KMS-11 (cell line): ENCODE results near the gene SCFD2.
"Not testable (repeated sequence)": the region's sequence is repeated elsewhere in the genome, so short reads cannot be mapped to it uniquely, and the experiment has no call there.

Experiments
- H2AFZ ChIP-seq: fragments of 200-600 bp; sonication (generic); 2 replicates; pipeline ENCODE4 v1.6.1; 2016; ENCODE audit warnings: antibody characterized with exemption, mixed run types, low read depth
- H3K27ac ChIP-seq: fragments of 200-600 bp; sonication (generic); 2 replicates; pipeline ENCODE4 v1.6.1; 2016; ENCODE audit warnings: mild to moderate bottlenecking, mixed run types
- H3K27me3 ChIP-seq: fragments of 200-600 bp; sonication (generic); 2 replicates; pipeline ENCODE4 v1.6.1; 2017; ENCODE audit warnings: mild to moderate bottlenecking, low read depth, mixed run types, moderate library complexity; ENCODE audit not compliant: insufficient read depth
- H3K36me3 ChIP-seq: fragments of 200-600 bp; sonication (generic); 2 replicates; pipeline ENCODE4 v1.6.1; 2017; ENCODE audit warnings: mild to moderate bottlenecking, mixed run types; ENCODE audit not compliant: insufficient read depth
- H3K4me1 ChIP-seq: fragments of 200-600 bp; sonication (generic); 2 replicates; pipeline ENCODE4 v1.6.1; 2016; ENCODE audit warnings: mild to moderate bottlenecking, low read depth, mixed run types; ENCODE audit not compliant: poor library complexity, severe bottlenecking
- H3K4me2 ChIP-seq: fragments of 200-600 bp; sonication (generic); 2 replicates; pipeline ENCODE4 v1.7.0; 2016; ENCODE audit warnings: mild to moderate bottlenecking, mixed run types
- H3K4me3 ChIP-seq: fragments of 200-600 bp; sonication (generic); IDR thresholded peaks from 2 replicates; pipeline ENCODE4 v1.6.1; 2017; ENCODE audit warnings: low read depth, low read length, mixed read lengths; ENCODE audit not compliant: insufficient read depth
- H3K79me2 ChIP-seq: fragments of 200-600 bp; sonication (generic); 2 replicates; pipeline ENCODE4 v1.6.1; 2016; ENCODE audit warnings: low read depth, mixed run types; ENCODE audit not compliant: insufficient read depth
- H3K9ac ChIP-seq: fragments of 200-600 bp; sonication (generic); 2 replicates; pipeline ENCODE4 v1.6.1; 2016; ENCODE audit warnings: mild to moderate bottlenecking, mixed run types
- H4K20me1 ChIP-seq: fragments of 200-600 bp; sonication (generic); 2 replicates; pipeline ENCODE4 v1.6.1; 2016; ENCODE audit warnings: mild to moderate bottlenecking, mixed run types; ENCODE audit not compliant: insufficient read depth
- TF ChIP-seq, protein P1 (sequence below): fragments of 200-600 bp; sonication (generic); conservative IDR thresholded peaks from 2 replicates; pipeline ENCODE4 v1.6.1; 2017; ENCODE audit warnings: low read depth, mild to moderate bottlenecking, antibody characterized with exemption, low read length, moderate library complexity, mixed read lengths

Gene SCFD2

DNA sequence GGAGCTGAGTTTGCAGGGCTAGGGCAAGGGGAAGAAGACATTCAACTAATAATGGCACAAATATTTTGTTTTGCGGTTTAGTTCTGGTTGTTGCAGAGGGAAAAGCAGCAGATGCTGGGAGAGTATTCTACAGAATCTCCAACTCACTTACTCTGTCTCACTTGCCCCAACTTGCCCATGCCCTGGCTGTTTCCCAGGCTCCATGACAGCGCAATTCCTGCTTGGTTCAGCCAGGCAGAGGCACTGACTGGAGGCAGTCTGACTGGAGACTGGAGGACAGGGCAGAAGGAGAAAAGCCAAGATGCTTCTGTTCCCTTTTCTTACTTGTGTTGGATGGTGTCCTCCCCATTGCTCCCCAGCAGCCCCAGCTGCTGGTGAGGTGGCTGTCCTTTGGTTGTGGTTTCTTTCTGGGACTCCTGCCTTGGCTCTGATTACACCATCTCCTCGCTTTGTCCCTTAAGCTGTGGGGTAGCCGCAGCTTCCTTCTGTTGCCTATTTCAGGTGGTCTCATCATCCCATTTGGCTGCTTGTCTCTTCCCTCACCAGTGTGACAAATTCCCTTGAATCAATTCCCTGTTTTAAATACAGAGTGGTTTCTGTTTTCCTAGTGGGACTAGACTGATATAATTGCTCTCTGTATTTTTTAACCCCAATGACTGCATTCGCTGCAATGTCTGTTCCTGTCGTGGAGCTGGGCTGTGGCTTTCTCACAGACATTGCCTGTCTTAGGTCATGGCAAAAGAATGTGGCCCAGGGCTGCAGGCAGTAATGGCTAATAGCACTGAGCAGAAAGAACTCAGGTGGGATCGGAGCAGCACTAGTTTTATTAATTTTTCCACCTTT, 527.9 kb downstream of the SCFD2 start:
- no peak overlapping the region for H3K9ac ChIP-seq
- H3K27ac ChIP-seq: no peak overlapping the region
- TF ChIP-seq, protein P1, sequence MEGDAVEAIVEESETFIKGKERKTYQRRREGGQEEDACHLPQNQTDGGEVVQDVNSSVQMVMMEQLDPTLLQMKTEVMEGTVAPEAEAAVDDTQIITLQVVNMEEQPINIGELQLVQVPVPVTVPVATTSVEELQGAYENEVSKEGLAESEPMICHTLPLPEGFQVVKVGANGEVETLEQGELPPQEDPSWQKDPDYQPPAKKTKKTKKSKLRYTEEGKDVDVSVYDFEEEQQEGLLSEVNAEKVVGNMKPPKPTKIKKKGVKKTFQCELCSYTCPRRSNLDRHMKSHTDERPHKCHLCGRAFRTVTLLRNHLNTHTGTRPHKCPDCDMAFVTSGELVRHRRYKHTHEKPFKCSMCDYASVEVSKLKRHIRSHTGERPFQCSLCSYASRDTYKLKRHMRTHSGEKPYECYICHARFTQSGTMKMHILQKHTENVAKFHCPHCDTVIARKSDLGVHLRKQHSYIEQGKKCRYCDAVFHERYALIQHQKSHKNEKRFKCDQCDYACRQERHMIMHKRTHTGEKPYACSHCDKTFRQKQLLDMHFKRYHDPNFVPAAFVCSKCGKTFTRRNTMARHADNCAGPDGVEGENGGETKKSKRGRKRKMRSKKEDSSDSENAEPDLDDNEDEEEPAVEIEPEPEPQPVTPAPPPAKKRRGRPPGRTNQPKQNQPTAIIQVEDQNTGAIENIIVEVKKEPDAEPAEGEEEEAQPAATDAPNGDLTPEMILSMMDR: no peak
- no peak overlapping the region for H3K4me2 ChIP-seq
- H3K36me3 ChIP-seq: no peaks in the 10 kb centered on the region
- no peaks in the 10 kb centered on the region for H3K4me1 ChIP-seq
- H3K4me3 ChIP-seq: no peak overlapping the region
- H4K20me1 ChIP-seq: no peaks in the 10 kb centered on the region
- H2AFZ ChIP-seq: no peak overlapping the region
- no peaks in the 10 kb centered on the region for H3K79me2 ChIP-seq
- H3K27me3 ChIP-seq: no peaks in the 10 kb centered on the region

GRCh38 chr4:52836678-52837077, 529.2 kb downstream of the SCFD2 start:
- Histone ChIP-seq H3K4me3 (no peak overlapping the region), H3K36me3 (no peaks in the 10 kb centered on the region), H3K4me1 (no peaks in the 10 kb centered on the region), H3K27me3 (no peaks in the 10 kb centered on the region), H2AFZ (no peak overlapping the region), H3K79me2 (no peaks in the 10 kb centered on the region), H3K27ac (no peak overlapping the region), H3K4me2 (no peak overlapping the region), H4K20me1 (no peaks in the 10 kb centered on the region), H3K9ac (no peak overlapping the region)
- TF ChIP-seq, protein P1: no peak

GRCh38 chr4:52836120-52836519, 529.7 kb downstream of the SCFD2 start:
- Histone ChIP-seq H3K27me3 (no peaks in the 10 kb centered on the region), H2AFZ (no peak overlapping the region), H3K4me1 (no peaks in the 10 kb centered on the region), H3K79me2 (no peaks in the 10 kb centered on the region), H4K20me1 (no peaks in the 10 kb centered on the region), H3K36me3 (no peaks in the 10 kb centered on the region), H3K27ac (no peak overlapping the region), H3K9ac (no peak overlapping the region), H3K4me3 (no peak overlapping the region), H3K4me2 (no peak overlapping the region)
- TF ChIP-seq, protein P1: no peak

DNA sequence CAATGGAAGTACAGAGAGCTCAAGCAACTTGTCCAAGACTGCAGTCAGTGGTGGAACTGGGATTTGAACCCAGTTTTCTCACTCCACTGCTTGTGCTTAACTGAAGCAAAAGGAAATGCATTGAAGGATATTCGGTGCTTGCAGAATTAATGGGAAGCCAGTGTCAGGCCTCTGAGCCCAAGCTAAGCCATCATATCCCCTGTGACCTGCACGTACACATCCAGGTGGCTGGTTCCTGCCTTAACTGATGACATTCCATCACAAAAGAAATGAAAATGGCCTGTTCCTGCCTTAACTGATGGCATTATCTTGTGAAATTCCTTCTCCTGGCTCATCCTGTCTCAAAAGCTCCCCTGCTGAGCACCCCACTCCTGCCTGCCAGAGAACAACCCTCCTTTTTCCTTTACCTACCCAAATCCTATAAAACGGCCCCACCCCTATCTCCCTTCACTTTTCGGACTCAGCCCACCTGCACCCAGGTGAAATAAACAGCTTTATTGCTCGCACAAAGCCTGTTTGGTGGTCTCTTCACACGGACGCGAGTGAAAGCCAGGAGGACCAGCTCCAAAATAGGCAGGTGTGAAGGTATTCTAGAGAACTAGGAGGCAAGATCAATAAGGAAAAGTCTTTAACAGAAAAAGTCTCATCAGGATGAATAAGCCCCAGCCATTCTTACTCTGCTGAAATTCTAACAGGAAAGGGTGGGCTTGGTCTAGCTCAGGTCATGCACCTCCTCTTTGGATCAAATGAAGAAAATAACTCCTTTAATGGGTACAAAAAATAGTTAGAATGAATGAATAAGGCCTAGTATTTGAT, 531.0 kb downstream of the SCFD2 start:
- not testable (repeated sequence) for H2AFZ ChIP-seq, H3K4me3 ChIP-seq, H3K4me1 ChIP-seq, H3K79me2 ChIP-seq, H3K36me3 ChIP-seq, H4K20me1 ChIP-seq, H3K4me2 ChIP-seq, H3K9ac ChIP-seq, H3K27ac ChIP-seq, H3K27me3 ChIP-seq
